NT2/D1 (cell line): ENCODE results near the gene UBR2.

Experiments used
- DNase-seq: peaks from one replicate; pipeline ENCODE4 v3.0.0-alpha.2; 2011; ENCODE audit warnings: low read depth, low spot score
- H3K27me3 ChIP-seq: 2 replicates; pipeline ENCODE4 v1.6.0; 2011; ENCODE audit warnings: mild to moderate bottlenecking; ENCODE audit not compliant: insufficient read length, insufficient read depth
- H3K36me3 ChIP-seq: 2 replicates; pipeline ENCODE4 v1.6.1; 2011; ENCODE audit warnings: mild to moderate bottlenecking, low read length, mixed read lengths; ENCODE audit not compliant: insufficient read depth, insufficient read length
- H3K4me1 ChIP-seq: 2 replicates; pipeline ENCODE4 v1.5.1; 2011; ENCODE audit not compliant: insufficient read depth, insufficient read length
- H3K4me3 ChIP-seq: 2 replicates; pipeline ENCODE4 v1.5.1; 2011; ENCODE audit warnings: low read depth; ENCODE audit not compliant: insufficient read length
- H3K9ac ChIP-seq: 2 replicates; pipeline ENCODE4 v1.6.0; 2011; ENCODE audit warnings: low read depth; ENCODE audit not compliant: insufficient read length
- H3K9me3 ChIP-seq: 2 replicates; pipeline ENCODE4 v1.5.1; 2011; ENCODE audit warnings: mild to moderate bottlenecking, low read length; ENCODE audit not compliant: insufficient read depth
- SUZ12 ChIP-seq: IDR thresholded peaks from 2 replicates; pipeline ENCODE4 v1.6.1; 2011; ENCODE audit not compliant: insufficient read length, insufficient read depth; ENCODE audit errors: extremely low read depth
- YY1 ChIP-seq: IDR thresholded peaks from 2 replicates; pipeline ENCODE4 v1.6.1; 2011; ENCODE audit not compliant: insufficient read length, insufficient read depth
- ZNF274 ChIP-seq: IDR thresholded peaks from 2 replicates; pipeline ENCODE4 v1.6.1; 2011; ENCODE audit warnings: mild to moderate bottlenecking, low read depth, low read length

Gene UBR2

GRCh38 chr6:42690151-42690702, 126.4 kb downstream of the UBR2 start:
- DNase-seq, result no peak
- H3K9me3 ChIP-seq, result no peaks in the 10 kb centered on the region; the same call in 1 of the 2 replicates
- H3K4me3 ChIP-seq, result no peak overlapping the region
- no peak for TF ChIP-seq YY1
- no peaks in the 10 kb centered on the region for H3K27me3 ChIP-seq
- no peak overlapping the region for H3K9ac ChIP-seq
- H3K36me3 ChIP-seq, result peaks cover 74% of the 10 kb centered on the region
- no peaks in the 10 kb centered on the region for H3K4me1 ChIP-seq

GRCh38 chr6:42690872-42691271, 127.0 kb downstream of the UBR2 start:
- Histone ChIP-seq H3K9ac (no peak overlapping the region), H3K27me3 (no peaks in the 10 kb centered on the region), H3K36me3 (peaks cover 67% of the 10 kb centered on the region), H3K4me1 (no peaks in the 10 kb centered on the region), H3K4me3 (no peak overlapping the region), H3K9me3 (no peaks in the 10 kb centered on the region; the same call in 1 of the 2 replicates)
- TF ChIP-seq YY1 (no peak), ZNF274 (no peak), SUZ12 (no peak)
- no peak for DNase-seq

GRCh38 chr6:42692137-42692911, 128.5 kb downstream of the UBR2 start:
- no peak overlapping the region for H3K4me3 ChIP-seq
- H3K9ac ChIP-seq, result no peak overlapping the region
- DNase-seq, result no peak
- H3K36me3 ChIP-seq, result peaks cover 66% of the 10 kb centered on the region
- H3K27me3 ChIP-seq, result no peaks in the 10 kb centered on the region
- TF ChIP-seq YY1 (no peak), ZNF274 (no peak), SUZ12 (no peak)
- H3K9me3 ChIP-seq, result no peaks in the 10 kb centered on the region; the same call in 1 of the 2 replicates
- no peaks in the 10 kb centered on the region for H3K4me1 ChIP-seq

- Histone ChIP-seq H3K9ac (no peak overlapping the region), H3K4me1 (no peaks in the 10 kb centered on the region), H3K36me3 (peaks cover 53% of the 10 kb centered on the region), H3K4me3 (no peak overlapping the region), H3K27me3 (no peaks in the 10 kb centered on the region), H3K9me3 (no peaks in the 10 kb centered on the region)
- no peak for DNase-seq
- TF ChIP-seq YY1, result no peak
- no peak for TF ChIP-seq SUZ12
- no peak for TF ChIP-seq ZNF274
Measured at GRCh38 chr6:42693725-42694323, 130.0 kb downstream of the UBR2 start.

- H3K4me1 ChIP-seq, result no peaks in the 10 kb centered on the region
- H3K4me3 ChIP-seq, result no peak overlapping the region
- H3K27me3 ChIP-seq, result no peaks in the 10 kb centered on the region
- H3K9me3 ChIP-seq, result no peaks in the 10 kb centered on the region
- H3K9ac ChIP-seq, result no peak overlapping the region
- no peak for TF ChIP-seq ZNF274
- no peak for TF ChIP-seq SUZ12
- TF ChIP-seq YY1, result no peak
- H3K36me3 ChIP-seq, result peaks cover 47% of the 10 kb centered on the region
- no peak for DNase-seq
Measured at GRCh38 chr6:42694586-42694985, 130.8 kb downstream of the UBR2 start.

- DNase-seq, result no peak
- Histone ChIP-seq H3K4me3 (no peak overlapping the region), H3K4me1 (no peaks in the 10 kb centered on the region), H3K27me3 (no peaks in the 10 kb centered on the region), H3K9ac (no peak overlapping the region), H3K36me3 (peaks cover 26% of the 10 kb centered on the region), H3K9me3 (no peaks in the 10 kb centered on the region)
- TF ChIP-seq SUZ12 (no peak), ZNF274 (no peak), YY1 (no peak)
Measured at GRCh38 chr6:42696526-42697267, 132.9 kb downstream of the UBR2 start.

GRCh38 chr6:42697268-42697655, 133.4 kb downstream of the UBR2 start:
- H3K36me3 ChIP-seq, result peaks cover 26% of the 10 kb centered on the region
- no peaks in the 10 kb centered on the region for H3K4me1 ChIP-seq
- no peak overlapping the region for H3K4me3 ChIP-seq
- DNase-seq, result no peak
- no peaks in the 10 kb centered on the region for H3K9me3 ChIP-seq
- no peak overlapping the region for H3K9ac ChIP-seq
- no peaks in the 10 kb centered on the region for H3K27me3 ChIP-seq
- TF ChIP-seq YY1 (no peak), ZNF274 (no peak), SUZ12 (no peak)
